HepG2 (cell line): ENCODE measurements around the gene GGNBP2. TPM values are rescaled to one million over a fixed set of nuclear protein-coding genes. Genes with fewer than 3 reads are reported as not detected.

ENCODE experiments used
- AKNA ChIP-seq: sonication (generic); formaldehyde crosslinking; IDR thresholded peaks from 2 replicates; pipeline ENCODE4 v1.4.0; 2020; ENCODE audit warnings: missing genetic modification reagents, borderline replicate concordance
- BORCS8-MEF2B ChIP-seq: sonication (generic); formaldehyde crosslinking; IDR thresholded peaks from 2 replicates; pipeline ENCODE4 v1.8.0; 2022; ENCODE audit warnings: mild to moderate bottlenecking, missing genetic modification reagents
- DNMT1 ChIP-seq: sonication (generic); formaldehyde crosslinking; IDR thresholded peaks from 2 replicates; pipeline ENCODE4 v1.5.1; 2020; ENCODE audit warnings: mild to moderate bottlenecking, missing genetic modification reagents
- ETS1 ChIP-seq: sonication (generic); formaldehyde crosslinking; IDR thresholded peaks from 2 replicates; pipeline ENCODE4 v1.4.0; 2020; ENCODE audit warnings: missing genetic modification reagents
- FOXM1 ChIP-seq: sonication (generic); formaldehyde crosslinking; IDR thresholded peaks from 2 replicates; pipeline ENCODE4 v1.5.0; 2020; ENCODE audit warnings: missing genetic modification reagents
- HNF4G ChIP-seq, 2 experiments: sonication (generic) in 1 of 2; formaldehyde crosslinking in 1 of 2; IDR thresholded peaks; 2 replicates each; pipeline versions ENCODE4 v1.4.0 to v1.6.1; 2011 to 2020; ENCODE audit warnings: borderline replicate concordance in 2 of 2, low read depth in 2 of 2, mild to moderate bottlenecking in 2 of 2, low read length in 1 of 2, missing genetic modification reagents in 1 of 2, moderate library complexity in 1 of 2
- HOXA9 ChIP-seq: sonication (generic); formaldehyde crosslinking; IDR thresholded peaks from 2 replicates; pipeline ENCODE4 v1.8.1; 2022; ENCODE audit warnings: missing genetic modification reagents, mild to moderate bottlenecking, moderate library complexity, borderline replicate concordance
- MAFF ChIP-seq: IDR thresholded peaks from 2 replicates; pipeline ENCODE4 v1.6.1; 2011; ENCODE audit warnings: low read depth, low read length, improper control_type of control experiment
- MAX ChIP-seq: IDR thresholded peaks from 2 replicates; pipeline ENCODE4 v1.6.1; 2012; ENCODE audit warnings: inconsistent platforms
- RFX5 ChIP-seq: IDR thresholded peaks from 2 replicates; pipeline ENCODE4 v1.6.1; 2011; ENCODE audit warnings: low read depth, low read length, improper control_type of control experiment
- SP1 ChIP-seq, 2 experiments: fragments of 450-650 bp in 1 of 2; sonication (generic) in 1 of 2; formaldehyde crosslinking in 1 of 2; IDR thresholded peaks; 2 replicates each; pipeline versions ENCODE4 v1.4.0 to v1.6.1; 2016 to 2020; ENCODE audit warnings: missing genetic modification reagents in 1 of 2
- WIZ ChIP-seq: sonication (generic); formaldehyde crosslinking; IDR thresholded peaks from 2 replicates; pipeline ENCODE4 v1.5.1; 2020; ENCODE audit warnings: mild to moderate bottlenecking, missing genetic modification reagents
- YEATS2 ChIP-seq: sonication (generic); formaldehyde crosslinking; IDR thresholded peaks from 2 replicates; pipeline ENCODE4 v1.4.0; 2020; ENCODE audit warnings: missing genetic modification reagents, borderline replicate concordance
- ZBTB26 ChIP-seq: IDR thresholded peaks from 2 replicates; pipeline ENCODE4 v1.6.1; 2016; ENCODE audit warnings: missing compliant biosample characterization, missing genetic modification reagents, borderline replicate concordance
- ZFYVE20 ChIP-seq: sonication (generic); formaldehyde crosslinking; IDR thresholded peaks from 2 replicates; pipeline ENCODE4 v1.8.0; 2023; ENCODE audit warnings: low read depth, mild to moderate bottlenecking, moderate library complexity, missing genetic modification reagents, borderline replicate concordance
- ZIK1 ChIP-seq: sonication (generic); formaldehyde crosslinking; IDR thresholded peaks from 2 replicates; pipeline ENCODE4 v1.5.0; 2020; ENCODE audit warnings: mild to moderate bottlenecking, low read depth, missing genetic modification reagents, borderline replicate concordance
- ZNF101 ChIP-seq: sonication (generic); formaldehyde crosslinking; IDR thresholded peaks from 2 replicates; pipeline ENCODE4 v1.4.0; 2020; ENCODE audit warnings: mild to moderate bottlenecking, low read depth, missing genetic modification reagents, borderline replicate concordance
- ZNF235 ChIP-seq: sonication (generic); formaldehyde crosslinking; IDR thresholded peaks from 2 replicates; pipeline ENCODE4 v1.8.1; 2023; ENCODE audit warnings: mild to moderate bottlenecking, missing genetic modification reagents, borderline replicate concordance
- ZNF274 ChIP-seq: sonication (generic); formaldehyde crosslinking; IDR thresholded peaks from 2 replicates; pipeline ENCODE4 v1.5.1; 2020; ENCODE audit warnings: mild to moderate bottlenecking, missing genetic modification reagents
- ZNF431 ChIP-seq: sonication (generic); formaldehyde crosslinking; IDR thresholded peaks from 2 replicates; pipeline ENCODE4 v1.9.0; 2022; ENCODE audit warnings: missing genetic modification reagents, low read depth, mild to moderate bottlenecking, borderline replicate concordance
- ZNF841 ChIP-seq: sonication (generic); formaldehyde crosslinking; IDR thresholded peaks from 2 replicates; pipeline ENCODE4 v1.8.1; 2023; ENCODE audit warnings: missing genetic modification reagents, borderline replicate concordance
- polyA plus RNA-seq, 8 experiments: library from polyadenylated mRNA; depleted of rRNA in 3 of 8; stranded (reverse) in 7 of 8; unstranded in 1 of 8; fragments of >200 nt; fragmentation: Illumina TruSeq in 4 of 8; extraction: Trizol in 4 of 8; gene quantifications; 2 replicates each; pipeline versions ENCODE4 v1.2.1 to v1.2.3, GENCODE V29; 2011 to 2016; ENCODE audit warnings: low read depth in 4 of 8, missing spikeins in 1 of 8, mixed read lengths in 1 of 8; ENCODE audit not compliant: insufficient read depth in 1 of 8
- total RNA-seq, 5 experiments: library from RNA; depleted of rRNA; stranded (reverse); fragments of >200 nt; fragmentation: Illumina TruSeq; extraction: Trizol; gene quantifications; 2 replicates each; pipeline ENCODE4 v1.2.3, GENCODE V29; 2016; ENCODE audit warnings: low read depth in 1 of 5

Gene GGNBP2
- total and polyA plus RNA-seq, 2 of the 13 experiments (the other 11 are each of a cell fraction or from before 2014, with no cell fraction given), result 53.3 to 84.2 TPM

DNA sequence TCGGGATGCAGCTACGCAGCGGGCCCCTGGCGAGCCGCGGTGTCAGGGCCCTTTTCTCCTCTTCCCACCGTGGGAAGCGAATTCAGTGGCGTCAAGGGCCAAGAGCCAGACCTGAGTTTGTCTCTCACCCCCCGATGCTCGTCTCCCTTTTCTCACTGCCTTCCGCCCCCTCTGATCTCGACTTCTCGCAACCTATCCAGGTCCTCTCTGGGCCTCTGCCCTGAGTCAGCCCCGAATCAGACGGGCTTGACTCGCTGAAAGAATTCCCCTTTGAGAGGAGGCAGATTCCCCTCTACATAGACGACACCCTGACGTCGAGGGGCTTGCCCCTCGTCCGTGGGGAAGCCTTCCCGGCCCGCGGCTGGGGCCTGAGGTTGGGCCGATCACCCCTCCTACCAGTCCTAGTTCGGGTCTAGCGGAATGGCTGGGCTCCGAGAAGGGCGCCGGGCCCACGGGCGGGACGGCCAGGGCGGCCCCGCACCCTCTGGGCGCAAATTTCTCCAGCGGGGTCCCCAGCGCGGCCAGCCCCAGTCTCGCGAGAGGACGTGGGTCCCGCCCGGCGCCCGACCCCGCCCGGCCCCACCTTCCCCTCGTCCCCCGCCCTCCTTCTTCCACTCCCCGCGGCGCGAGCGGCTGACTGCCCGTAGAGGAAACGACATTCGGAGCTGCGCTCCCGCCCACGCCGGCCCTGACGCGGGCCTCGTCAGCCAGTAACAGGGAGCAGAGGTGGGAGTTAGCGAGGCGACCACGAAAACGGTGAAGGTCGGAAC lies at the start of gene GGNBP2 (continued):
- no peak for TF ChIP-seq ETS1 (CRISPR knock-in tag)
- TF ChIP-seq WIZ, result no peak
- TF ChIP-seq MAFF, result no peak
- no peak for TF ChIP-seq ZNF235 (CRISPR knock-in tag)
- peak; percentile 60; the same call in 1 of the 2 replicates for TF ChIP-seq ZNF274 (CRISPR knock-in tag)
- no peak for TF ChIP-seq ZIK1 (CRISPR knock-in tag)
- no peak for TF ChIP-seq SP1 (IDR thresholded peaks at IDR 0.05)
- no peak for TF ChIP-seq SP1 (CRISPR knock-in tag; IDR thresholded peaks at IDR 0.05)
- TF ChIP-seq ZBTB26 (CRISPR knock-in tag), result no peak
- no peak for TF ChIP-seq AKNA (CRISPR knock-in tag)
- 0 out of 2 replicates have a peak, but pooled peaks have one; percentile 34 for TF ChIP-seq ZFYVE20 (CRISPR knock-in tag)
- no peak for TF ChIP-seq ZNF101 (CRISPR knock-in tag)
- TF ChIP-seq BORCS8-MEF2B (CRISPR knock-in tag), result no peak; the same call in 1 of the 2 replicates
- no peak for TF ChIP-seq FOXM1 (CRISPR knock-in tag)
- 0 out of 2 replicates have a peak, but pooled peaks have one; percentile 5 for TF ChIP-seq ZNF431 (CRISPR knock-in tag)
- no peak for TF ChIP-seq ZNF841 (CRISPR knock-in tag)
- peak; percentile 35; the same call in 1 of the 2 replicates for TF ChIP-seq YEATS2
- TF ChIP-seq DNMT1 (CRISPR knock-in tag), result no peak
- no peak for TF ChIP-seq HNF4G (IDR thresholded peaks at IDR 0.05; ENCODE audit: borderline replicate concordance, low read depth, low read length)
- no peak for TF ChIP-seq HNF4G (CRISPR knock-in tag; IDR thresholded peaks at IDR 0.05; ENCODE audit: borderline replicate concordance, low read depth)
- TF ChIP-seq RFX5, result no peak
- TF ChIP-seq MAX, result peak; percentile 16; the same call in 1 of the 2 replicates
- TF ChIP-seq HOXA9, result peak; percentile 68; the same call in 1 of the 2 replicates
